ENCODE data around the gene TRMT112.

Gene TRMT112

DNA sequence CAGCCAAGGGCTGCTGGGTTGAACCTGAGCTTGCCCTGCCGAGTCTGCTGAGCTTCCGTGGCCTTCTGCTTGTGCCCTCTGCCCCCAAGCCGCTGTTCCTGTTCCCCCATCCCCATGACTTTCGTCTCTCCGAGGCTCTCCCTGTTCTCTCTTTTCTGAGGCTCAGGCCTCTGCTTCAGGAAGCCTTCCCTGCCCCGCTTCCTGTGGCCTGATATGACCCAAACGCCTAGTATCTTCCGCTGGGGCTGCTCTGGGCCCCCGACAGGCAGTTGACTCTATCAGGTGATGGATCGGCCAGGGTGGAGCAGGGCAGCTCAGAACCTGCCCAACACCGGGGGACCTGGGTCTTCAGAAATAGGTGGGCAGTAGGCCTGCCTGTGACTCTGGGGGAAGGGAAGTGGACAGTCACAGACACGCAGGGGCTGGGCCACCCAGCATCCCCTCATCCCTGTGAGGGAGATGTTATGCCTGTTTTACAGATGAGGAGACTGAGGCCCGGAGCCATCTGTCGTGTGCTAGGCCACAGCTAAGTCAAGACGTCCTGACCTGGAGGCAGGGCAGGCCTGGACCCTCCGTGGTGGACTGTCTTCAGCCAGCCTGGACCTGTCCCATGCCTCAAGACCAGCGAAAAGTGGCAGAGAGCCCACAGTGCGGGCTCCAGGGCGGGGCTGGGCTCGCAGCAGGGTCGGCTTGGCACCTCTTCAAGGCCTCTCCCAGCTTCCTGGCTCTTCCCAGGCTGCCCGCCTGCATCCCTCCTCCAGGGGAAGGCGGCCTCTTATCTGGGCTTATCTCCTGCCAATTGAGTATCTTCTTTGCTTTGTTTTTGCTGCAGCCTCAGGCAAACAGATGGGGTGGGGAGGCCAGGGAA is 49.1 kb downstream of the TRMT112 start:
- no peak for DNase-seq

DNA sequence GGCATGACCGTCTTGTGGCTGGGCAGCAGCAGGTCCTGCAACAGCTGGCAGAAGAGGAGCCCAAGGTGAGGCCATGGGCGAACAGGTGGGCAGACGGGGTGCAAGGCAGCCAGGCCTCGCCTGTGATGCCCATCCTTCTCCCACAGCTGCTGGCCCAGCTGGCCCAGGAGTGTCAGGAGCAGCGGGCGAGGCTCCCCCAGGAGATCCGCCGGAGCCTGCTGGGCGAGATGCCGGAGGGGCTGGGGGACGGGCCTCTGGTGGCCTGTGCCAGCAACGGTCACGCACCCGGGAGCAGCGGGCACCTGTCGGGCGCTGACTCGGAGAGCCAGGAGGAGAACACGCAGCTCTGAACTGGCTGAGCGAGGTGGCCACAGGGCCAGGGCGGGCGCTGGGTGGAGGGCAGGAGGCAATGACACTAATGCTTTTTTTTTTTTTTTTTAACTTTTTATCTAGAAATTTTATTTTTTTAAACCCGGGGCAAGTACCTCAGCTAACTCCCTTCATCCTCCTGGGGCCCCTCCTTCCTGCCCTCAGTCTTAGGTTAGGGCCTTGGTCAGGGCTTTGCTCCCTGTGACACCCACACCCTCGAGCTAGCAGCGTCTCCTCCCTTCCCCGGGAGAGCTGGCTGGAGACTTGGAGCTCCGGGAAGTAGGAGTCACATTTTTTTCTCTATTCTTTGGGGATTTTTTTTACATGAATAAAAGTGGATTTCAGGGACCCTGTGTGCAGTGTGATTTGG is 50.0 kb downstream of the TRMT112 start:
- no peak for DNase-seq
